ENCODE data around the gene ZNF599.

DNA sequence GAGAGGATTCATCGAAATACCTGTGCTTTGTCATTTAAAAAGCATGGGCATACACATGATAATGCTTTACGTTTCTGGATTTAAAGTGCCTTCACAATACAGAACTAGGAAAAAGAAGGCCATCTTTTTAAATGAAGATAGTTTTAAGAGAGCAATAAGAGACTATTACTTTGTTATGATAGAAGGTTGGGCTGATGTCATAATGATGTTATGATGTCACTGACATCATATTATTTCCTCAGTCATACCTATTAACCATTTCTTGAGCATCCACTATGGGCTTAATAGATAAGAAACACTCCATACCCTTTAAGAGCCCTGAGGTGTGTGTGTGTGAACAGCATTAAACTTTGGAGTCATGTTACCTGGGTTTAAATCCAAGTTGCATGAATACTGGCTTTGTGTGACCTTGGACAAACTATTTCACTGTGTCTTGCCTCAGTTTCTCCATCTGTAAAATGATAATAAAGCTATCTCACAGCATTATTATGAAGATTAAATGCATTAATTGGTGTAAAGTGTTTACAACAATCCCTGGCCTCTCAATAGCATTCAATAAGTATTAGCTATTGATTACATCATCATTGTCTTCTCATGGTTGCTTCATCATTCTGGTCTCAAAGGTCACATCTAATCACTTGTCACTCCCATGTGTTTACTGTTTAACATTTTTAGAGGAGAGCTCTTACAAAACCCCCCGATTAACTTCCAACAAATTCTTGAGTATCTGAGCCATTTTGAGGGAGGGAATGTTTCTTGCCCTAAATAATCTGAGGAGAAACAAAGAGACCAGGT is 27.9 kb downstream of the ZNF599 start:
- TF ChIP-seq, protein P1, sequence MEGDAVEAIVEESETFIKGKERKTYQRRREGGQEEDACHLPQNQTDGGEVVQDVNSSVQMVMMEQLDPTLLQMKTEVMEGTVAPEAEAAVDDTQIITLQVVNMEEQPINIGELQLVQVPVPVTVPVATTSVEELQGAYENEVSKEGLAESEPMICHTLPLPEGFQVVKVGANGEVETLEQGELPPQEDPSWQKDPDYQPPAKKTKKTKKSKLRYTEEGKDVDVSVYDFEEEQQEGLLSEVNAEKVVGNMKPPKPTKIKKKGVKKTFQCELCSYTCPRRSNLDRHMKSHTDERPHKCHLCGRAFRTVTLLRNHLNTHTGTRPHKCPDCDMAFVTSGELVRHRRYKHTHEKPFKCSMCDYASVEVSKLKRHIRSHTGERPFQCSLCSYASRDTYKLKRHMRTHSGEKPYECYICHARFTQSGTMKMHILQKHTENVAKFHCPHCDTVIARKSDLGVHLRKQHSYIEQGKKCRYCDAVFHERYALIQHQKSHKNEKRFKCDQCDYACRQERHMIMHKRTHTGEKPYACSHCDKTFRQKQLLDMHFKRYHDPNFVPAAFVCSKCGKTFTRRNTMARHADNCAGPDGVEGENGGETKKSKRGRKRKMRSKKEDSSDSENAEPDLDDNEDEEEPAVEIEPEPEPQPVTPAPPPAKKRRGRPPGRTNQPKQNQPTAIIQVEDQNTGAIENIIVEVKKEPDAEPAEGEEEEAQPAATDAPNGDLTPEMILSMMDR (IDR thresholded peaks at IDR 0.05 in 8 of 11, conservative IDR thresholded peaks at IDR 0.05 in 3 of 11): no peak
- TF ChIP-seq POLR2A (IDR thresholded peaks at IDR 0.05): no peak
